HL-60 (cell line): ENCODE data around the gene KCNMA1.

ENCODE experiments used
- DNase-seq, 2 experiments: peaks; one replicate each; pipeline ENCODE4 v3.0.0-alpha.2; 2010 to 2020; ENCODE audit warnings: low read depth in 1 of 2, low spot score in 1 of 2
- H3K27ac ChIP-seq: fragments of 250-450 bp; sonication (Bioruptor Pico); replicated peaks from 2 replicates; pipeline ENCODE4 v1.5.1; 2020; ENCODE audit warnings: mild to moderate bottlenecking, moderate library complexity
- H3K27me3 ChIP-seq: fragments of 250-450 bp; sonication (Bioruptor Pico); 2 replicates; pipeline ENCODE4 v1.5.1; 2021; ENCODE audit warnings: mild to moderate bottlenecking, moderate library complexity; ENCODE audit not compliant: insufficient read depth, poor library complexity, severe bottlenecking
- H3K4me3 ChIP-seq: replicated peaks from 2 replicates; pipeline ENCODE4 v1.5.1; 2011; ENCODE audit warnings: mild to moderate bottlenecking, control low read depth, low read length; ENCODE audit not compliant: insufficient read depth
- CTCF ChIP-seq: IDR thresholded peaks from one replicate; pipeline ENCODE4 v1.5.1; 2011; ENCODE audit warnings: low read length, control low read depth, inconsistent platforms; ENCODE audit not compliant: insufficient read depth
- GABPA ChIP-seq: IDR thresholded peaks from 2 replicates; pipeline ENCODE4 v1.6.1; 2012; ENCODE audit warnings: low read depth
- POLR2AphosphoS5 ChIP-seq: IDR thresholded peaks from 2 replicates; pipeline ENCODE4 v1.6.1; 2012; ENCODE audit warnings: low read depth
- SPI1 ChIP-seq: IDR thresholded peaks from 2 replicates; pipeline ENCODE4 v1.6.1; 2012; ENCODE audit warnings: low read depth, mild to moderate bottlenecking, borderline replicate concordance
- TF ChIP-seq, protein P1 (sequence below): IDR thresholded peaks from 2 replicates; pipeline ENCODE4 v1.6.1; 2012; ENCODE audit warnings: low read depth; ENCODE audit not compliant: insufficient replicate concordance

Gene KCNMA1

DNA sequence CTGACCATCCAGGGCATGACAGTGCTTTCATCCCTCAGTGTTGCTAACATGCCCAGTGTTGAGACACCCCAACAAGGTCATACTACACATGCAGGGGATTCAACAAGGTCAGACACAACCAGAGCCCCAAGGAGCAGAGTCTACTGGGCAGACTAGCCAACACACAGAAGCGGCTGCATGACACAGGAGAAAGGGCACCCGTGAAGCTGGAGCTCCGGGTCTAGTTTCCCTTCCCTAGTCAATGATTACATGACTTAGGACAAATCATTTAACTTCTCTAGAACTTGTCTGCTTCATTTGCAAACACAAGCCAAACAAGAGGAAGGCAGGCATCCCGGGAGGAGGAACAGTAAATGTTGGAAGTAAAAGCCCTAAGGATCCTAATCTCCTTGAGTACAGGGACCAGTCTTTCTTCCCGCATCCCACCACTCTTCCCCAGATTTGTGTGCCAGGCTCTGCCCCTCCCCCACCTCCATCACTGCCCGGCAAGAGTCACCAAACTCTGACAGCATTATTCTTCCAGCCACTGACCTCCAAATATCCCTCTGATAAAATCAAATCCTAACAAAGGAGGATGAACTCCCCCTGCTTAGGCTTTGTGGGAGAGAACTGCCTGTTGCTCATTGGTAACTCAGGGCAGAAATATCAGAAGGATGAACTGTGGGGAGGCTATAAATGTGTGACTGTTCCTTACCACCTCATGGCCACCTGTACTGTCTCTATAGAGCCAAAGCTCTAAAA, 104.3 kb downstream of the KCNMA1 start:
- TF ChIP-seq CTCF (no peak), GABPA (no peak), SPI1 (no peak), POLR2AphosphoS5 (no peak)
- TF ChIP-seq, protein P1, sequence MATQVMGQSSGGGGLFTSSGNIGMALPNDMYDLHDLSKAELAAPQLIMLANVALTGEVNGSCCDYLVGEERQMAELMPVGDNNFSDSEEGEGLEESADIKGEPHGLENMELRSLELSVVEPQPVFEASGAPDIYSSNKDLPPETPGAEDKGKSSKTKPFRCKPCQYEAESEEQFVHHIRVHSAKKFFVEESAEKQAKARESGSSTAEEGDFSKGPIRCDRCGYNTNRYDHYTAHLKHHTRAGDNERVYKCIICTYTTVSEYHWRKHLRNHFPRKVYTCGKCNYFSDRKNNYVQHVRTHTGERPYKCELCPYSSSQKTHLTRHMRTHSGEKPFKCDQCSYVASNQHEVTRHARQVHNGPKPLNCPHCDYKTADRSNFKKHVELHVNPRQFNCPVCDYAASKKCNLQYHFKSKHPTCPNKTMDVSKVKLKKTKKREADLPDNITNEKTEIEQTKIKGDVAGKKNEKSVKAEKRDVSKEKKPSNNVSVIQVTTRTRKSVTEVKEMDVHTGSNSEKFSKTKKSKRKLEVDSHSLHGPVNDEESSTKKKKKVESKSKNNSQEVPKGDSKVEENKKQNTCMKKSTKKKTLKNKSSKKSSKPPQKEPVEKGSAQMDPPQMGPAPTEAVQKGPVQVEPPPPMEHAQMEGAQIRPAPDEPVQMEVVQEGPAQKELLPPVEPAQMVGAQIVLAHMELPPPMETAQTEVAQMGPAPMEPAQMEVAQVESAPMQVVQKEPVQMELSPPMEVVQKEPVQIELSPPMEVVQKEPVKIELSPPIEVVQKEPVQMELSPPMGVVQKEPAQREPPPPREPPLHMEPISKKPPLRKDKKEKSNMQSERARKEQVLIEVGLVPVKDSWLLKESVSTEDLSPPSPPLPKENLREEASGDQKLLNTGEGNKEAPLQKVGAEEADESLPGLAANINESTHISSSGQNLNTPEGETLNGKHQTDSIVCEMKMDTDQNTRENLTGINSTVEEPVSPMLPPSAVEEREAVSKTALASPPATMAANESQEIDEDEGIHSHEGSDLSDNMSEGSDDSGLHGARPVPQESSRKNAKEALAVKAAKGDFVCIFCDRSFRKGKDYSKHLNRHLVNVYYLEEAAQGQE: no peak
- DNase-seq: no peak
- H3K27ac ChIP-seq: no peak overlapping the region
- H3K27me3 ChIP-seq: no peaks in the 10 kb centered on the region
- no peak overlapping the region for H3K4me3 ChIP-seq

- Histone ChIP-seq H3K27ac (no peak overlapping the region), H3K4me3 (no peak overlapping the region), H3K27me3 (no peaks in the 10 kb centered on the region)
- DNase-seq: no peak
- TF ChIP-seq CTCF (no peak), GABPA (no peak)
- TF ChIP-seq, protein P1: no peak
Observed at GRCh38 chr10:77532068-77532467, 105.5 kb downstream of the KCNMA1 start.

DNA sequence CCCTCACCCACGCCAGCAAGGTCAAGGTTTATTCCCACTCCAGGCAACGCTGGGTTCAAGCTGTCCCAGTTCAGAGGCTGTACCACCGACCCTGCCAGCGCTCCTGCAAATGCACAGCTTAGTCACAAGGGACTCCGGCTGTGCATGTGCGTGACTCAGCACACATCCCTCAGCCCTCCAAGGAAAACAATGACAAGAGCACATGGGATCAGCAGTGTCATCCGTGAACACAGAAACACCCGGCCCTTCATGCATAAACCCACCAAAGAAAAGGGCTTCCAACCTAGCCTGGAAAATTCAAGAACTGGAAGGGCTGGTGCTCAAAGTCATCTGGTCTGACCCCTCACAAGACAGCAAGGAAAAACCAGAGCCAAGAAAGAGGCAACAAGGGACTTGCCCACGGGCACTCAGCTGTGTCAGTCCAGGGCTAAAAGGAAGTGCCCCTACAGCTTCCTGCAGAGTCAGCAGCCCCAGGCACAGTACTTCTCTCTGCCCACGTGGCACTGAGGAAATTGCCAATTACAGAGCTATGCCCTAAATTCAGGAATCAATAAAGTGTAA, 106.1 kb downstream of the KCNMA1 start:
- H3K27ac ChIP-seq: no peak overlapping the region
- H3K4me3 ChIP-seq: no peak overlapping the region
- DNase-seq: no peak
- H3K27me3 ChIP-seq: no peaks in the 10 kb centered on the region
- TF ChIP-seq GABPA (no peak), SPI1 (no peak), CTCF (no peak), POLR2AphosphoS5 (no peak)
- TF ChIP-seq, protein P1: no peak
